ENCODE measurements around the gene GLRX5.
"Not testable (repeated sequence)": the region's sequence is repeated elsewhere in the genome, so short reads cannot be mapped to it uniquely, and the experiment has no call there.

GLRX5 gene

DNA sequence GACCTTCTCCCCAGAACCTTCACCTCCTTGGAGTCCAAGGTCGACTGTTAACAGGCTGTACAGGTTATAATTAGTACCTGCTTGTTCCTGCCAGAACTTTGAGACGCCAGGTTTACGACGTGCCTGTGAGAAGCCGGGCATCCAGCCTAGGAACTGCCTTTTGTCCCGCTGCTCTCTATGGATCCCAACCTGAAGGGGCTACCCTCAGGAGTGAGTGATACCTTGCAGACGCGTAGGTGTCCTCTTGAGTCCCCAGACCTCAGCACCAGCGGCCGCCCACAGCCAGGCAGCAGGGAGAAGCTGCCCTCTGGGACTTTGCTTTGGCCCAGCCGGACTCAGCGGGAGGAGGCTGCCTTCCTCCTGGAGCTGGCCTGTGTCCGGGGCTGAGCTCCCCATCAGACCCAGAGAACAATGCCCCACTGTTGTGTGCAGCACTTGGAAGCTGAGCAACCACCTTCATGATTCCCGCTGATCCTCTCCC lies 34.6 kb upstream of the GLRX5 start:
- no peak for DNase-seq

DNA sequence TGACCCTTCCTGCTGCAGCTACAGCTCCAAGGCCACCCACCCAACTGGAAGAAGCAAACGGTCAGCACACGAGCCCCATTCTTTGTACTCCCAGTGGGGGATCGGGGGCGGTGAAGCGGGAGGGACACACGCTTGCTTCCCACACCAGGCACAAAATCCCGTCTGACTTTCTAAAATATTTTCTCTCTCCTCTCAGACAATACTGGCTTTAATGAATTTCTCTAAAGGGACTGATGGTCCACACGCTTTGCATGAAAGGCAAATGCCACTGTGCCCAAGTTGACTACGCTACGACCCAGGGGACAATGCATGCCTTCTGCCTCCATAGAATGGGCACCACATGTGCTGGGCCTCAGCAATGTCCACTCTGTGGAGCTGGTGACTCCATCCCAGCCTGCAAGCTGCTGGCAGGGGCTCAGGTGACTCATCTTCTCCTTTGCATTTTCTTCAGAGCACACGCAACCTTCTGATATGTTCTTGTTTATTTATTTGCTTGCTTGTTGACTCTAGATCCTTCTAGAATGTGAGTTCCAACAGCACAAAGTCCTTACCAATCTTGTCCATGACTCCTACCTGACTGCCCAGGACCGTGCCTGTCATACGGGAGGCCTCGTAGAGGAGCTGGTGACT lies 34.0 kb upstream of the GLRX5 start:
- no peak for DNase-seq

DNA sequence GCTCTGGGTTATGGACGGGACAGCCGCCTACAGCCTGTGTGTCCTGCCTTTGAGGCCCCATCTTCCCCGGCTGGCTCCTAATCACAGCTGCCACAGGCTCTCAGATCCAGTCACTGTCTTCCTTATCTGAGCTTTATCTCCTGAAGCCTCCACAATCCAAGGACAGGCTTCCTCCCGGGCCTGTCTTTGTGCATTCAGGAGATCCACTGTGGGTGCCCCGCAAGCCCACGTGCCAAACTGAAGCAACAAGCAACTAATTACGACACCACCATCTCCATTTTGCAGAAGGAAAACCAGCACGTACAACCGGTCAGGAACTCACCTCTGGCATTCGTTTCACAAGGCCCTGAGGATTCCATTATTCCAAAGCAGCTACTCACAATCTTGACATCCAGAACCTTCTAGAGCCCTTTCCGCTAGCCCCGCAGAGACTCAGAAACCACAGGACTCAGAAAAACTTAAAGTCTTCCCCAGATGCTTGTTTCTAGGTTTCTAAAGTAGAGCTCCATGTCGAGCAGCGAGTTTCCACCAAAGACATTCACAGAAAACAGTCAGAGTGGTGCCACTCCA lies 32.4 kb upstream of the GLRX5 start:
- no peak for DNase-seq

DNA sequence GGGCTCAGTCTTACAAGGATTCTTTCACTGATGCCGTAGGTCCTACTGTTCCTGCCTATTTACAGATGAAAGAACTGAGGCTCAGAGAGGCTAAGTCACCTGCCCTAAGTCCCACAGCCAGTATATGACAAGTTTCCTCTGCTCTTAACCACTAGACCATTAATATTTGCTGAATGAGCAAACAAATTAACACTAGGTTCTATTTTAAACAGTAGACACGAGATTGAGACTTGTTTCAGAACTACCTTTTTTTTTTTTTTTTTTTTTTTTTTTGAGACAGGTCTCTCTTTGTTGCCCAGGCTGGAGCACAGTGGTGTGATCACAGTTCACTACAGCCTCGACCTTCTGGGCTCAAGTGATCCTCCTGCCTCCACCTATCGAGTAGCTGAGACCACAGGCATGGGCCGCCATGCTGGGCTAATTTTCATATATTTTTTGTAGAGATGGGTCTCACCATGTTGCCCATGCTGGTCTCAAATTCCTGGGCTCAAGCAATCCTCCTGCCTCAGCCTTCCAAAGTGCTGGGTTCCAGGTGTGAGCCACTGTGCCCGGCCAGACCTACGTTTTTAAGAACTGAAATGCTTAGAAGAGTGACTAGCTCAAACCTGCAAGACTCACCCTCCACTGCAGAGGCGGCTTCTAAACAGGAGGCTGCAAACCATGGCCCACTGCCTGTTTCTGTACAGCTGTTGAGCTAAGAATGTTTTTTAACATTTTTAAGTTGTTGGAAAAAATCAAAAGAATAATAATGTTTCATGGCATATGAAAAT lies 31.3 kb upstream of the GLRX5 start:
- no peak for DNase-seq

DNA sequence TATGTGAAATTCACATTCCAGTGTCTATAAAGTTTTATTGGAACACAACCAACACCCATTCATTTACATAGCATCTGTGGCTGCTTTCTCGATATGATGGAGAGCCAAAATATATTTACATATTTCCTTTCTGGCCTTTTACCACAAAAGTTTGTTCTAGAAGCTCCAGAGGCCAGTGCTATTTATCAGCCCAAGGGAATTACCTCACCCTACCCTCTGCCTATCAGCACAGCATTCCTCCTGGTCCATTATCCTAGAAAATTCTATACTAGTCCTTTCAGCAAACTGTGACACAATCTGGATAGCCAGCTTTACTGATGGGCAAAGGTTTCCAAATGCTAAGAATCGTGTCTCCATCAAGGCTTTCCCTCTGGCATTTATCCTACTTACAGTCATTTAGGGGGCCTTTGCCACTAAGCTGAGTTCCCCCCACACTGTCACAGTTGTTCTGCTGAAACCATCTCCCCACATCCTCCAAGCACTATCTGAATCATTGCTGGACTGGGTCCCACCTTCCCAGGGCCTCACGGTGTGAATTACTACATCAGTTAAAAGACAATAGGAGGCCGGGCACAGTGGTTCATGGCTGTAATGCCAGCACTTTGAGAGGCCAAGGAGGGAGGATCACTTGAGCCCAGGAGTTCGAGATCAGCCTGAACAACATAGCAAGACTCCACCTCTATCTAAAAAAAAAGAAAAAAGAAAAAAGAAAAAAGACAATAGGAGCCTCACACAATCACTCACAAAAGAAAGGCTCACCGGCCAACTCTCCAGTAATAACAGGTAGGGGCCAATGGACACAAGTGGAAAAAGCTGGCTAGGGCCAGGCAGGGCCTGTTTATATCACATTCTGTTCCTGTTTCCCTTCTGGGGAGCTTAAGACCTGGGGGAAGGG lies 30.5 kb upstream of the GLRX5 start:
- DNase-seq: no peak

DNA sequence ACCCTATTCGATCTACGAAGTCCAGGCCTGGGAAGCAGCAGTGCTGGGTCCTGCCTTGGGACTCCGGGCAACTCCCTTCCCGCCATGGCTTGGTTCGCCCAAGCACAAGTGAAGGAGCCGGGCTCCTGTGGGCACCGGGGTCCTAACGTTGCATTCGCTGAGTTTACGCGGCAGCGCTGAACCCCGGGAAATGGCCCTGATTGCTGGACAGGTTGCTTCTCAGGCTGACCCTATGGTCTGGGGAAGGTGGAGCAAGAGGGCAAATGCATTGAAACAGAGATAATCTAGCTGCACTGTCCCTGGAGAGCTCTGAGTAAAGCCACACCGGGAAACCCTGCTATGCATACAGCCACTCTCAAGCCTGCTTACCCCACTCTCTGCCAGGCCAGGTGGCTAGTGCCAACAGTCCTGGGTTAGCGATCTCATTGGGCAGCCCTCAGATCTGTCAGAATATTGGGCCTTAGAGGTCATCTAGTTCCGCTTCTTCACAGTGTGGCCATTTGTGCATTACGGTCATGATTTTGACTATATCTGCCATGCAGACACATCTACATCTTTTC lies 29.7 kb upstream of the GLRX5 start:
- no peak for DNase-seq

DNA sequence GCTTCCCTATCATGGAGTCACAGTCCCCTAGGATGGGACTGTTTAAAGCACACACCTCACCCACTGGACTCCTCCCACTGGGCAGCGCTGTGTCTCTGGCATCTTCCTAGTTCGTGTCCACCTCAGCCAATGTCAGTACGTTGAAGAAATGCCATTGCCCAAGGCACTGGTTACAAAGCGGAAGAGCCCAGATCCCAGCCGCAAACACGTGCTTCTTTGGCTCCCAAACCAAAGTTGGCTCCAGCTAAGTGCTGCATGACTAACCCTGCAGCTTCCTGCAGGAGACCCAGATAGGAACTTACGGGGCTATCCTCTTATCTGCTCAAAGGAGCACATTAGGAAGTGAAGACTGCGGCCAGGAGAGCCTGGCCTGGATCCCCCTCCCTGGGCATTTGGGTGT lies 27.7 kb upstream of the GLRX5 start:
- peak in 1 of 2 donors; percentile 43 for DNase-seq

DNA sequence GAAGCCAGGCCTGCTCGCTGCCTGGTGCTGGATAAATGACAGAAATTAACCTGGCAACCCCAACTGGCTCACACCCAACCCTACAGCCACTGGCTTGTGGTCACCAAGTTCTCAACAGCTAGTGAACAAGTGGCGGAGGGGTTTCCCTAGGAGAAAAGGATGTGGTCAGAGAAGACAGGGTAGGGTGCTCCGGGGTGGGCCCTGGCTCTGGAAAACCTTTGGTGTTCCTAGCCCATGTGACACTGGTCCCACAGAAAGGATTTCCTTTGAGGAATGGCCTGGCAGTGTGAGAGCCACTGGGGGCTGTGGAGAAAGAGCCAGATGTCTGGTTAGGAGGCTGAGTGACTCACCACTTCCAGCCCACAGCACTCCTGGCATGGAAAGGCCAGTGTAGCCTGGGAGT lies 27.1 kb upstream of the GLRX5 start:
- DNase-seq: peak in 1 of 2 donors; percentile 44

DNA sequence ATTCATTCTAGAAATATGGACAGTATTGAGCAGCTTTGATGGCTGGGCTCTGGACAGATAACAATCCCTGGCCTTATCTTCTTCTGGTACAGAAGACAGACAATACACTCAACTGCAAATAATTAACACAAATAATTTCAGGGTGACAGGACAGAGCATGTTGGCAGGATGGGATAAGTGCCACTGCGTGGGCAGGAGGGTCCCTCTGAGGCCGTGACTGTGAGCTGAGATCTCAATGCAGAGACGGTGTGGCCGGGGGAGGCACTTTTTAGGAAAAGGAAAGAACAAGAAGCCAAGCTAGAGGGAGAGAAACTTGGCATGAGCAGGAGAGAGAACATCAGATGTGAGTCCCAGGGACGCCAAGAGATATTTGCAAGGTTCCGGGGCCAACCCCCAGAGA lies 26.5 kb upstream of the GLRX5 start:
- DNase-seq: no peak

DNA sequence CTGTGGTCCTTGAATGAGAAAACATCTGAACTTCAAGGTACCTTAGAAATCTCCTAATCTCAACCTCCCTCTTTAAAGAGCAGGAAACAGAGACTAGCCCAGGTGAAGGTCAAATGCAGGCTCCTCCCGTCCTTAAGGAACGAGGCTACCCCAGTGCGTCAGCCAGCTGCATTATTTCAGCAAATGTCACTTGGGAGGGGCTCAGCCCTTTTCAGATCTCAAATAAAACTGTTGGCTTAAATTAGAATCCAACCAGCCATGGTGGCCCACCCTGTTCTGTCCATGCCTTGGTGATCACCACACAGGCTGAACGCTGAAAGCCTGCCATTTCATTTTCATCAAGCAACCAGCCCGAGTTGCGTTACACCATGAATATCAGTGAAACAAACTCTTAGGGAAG lies 25.4 kb upstream of the GLRX5 start:
- DNase-seq: no peak

DNA sequence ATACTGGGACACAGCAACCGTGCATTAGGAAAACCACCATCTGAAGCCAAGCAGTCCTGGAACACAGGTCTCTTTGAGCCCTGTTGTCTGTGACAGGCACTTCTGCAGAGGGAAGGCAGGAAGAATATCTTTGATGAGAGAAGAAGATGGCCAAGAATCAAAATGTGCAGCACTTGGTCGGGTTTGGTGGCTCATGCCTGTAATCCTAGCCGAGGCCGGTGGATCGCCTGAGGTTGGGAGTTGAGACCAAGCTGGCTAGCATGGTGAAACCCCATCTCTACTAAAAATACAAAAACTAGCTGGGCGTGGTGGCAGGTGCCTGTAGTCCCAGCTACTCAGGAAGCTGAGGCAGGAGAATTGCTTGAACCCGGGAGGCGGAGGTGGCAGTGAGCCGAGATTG lies 24.5 kb upstream of the GLRX5 start:
- not testable (repeated sequence) for DNase-seq

DNA sequence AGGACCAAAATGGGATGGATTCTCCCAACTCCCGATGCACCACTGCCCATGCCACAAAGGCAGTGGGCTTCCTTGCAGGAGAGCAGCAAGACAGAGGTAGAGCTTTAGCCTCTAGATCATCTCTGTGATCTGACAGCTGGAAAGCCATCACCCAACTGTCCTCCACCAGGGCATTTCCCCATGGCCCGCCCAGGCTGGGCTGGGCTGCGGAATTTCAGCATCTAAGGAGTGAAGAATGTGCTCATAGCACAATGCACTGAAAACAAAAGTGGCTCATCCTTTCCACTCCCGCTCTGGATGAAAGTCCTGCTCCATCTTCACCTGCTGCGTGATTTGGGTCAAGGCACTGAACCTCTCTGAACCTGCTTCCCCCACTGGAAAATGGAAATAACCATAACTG lies 24.0 kb upstream of the GLRX5 start:
- DNase-seq: no peak

DNA sequence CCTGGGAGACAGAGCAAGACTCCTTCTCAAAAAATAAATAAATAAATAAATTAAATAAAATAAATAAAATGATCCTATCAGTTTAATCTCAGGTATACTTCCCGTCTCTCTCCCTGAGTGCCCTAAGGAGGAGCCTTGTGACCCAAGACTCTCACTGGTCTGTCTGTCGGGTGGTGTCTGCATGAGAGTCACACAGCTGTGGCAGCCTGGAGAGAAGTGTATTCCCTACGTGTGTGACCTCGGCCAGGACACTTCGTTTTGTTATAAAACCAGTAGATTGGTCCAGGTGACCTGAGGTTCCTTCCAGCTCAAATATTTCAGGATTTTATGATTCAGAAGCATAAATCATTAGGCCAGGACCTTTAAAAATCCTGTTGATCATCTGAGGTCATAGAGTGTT lies 23.2 kb upstream of the GLRX5 start:
- no peak for DNase-seq

DNA sequence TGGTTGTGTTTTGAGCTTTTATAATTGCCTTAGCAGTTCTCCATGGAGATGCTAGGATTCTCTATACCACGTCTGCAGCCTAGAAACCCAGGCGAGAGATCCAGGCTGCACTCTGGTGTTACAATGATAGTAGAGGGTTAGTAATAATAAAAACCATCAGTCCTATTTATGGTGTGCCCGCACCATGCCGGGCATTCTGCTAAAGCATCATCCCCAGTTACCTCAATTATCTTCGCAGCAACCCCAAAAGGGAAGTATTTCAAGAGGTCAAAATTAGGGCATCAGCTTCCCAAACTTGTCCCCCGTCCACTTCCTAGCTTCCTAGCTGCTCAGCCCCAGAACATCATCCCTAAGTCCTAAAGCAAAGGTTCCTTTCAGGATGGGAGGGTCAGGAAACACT lies 21.6 kb upstream of the GLRX5 start:
- no peak for DNase-seq

DNA sequence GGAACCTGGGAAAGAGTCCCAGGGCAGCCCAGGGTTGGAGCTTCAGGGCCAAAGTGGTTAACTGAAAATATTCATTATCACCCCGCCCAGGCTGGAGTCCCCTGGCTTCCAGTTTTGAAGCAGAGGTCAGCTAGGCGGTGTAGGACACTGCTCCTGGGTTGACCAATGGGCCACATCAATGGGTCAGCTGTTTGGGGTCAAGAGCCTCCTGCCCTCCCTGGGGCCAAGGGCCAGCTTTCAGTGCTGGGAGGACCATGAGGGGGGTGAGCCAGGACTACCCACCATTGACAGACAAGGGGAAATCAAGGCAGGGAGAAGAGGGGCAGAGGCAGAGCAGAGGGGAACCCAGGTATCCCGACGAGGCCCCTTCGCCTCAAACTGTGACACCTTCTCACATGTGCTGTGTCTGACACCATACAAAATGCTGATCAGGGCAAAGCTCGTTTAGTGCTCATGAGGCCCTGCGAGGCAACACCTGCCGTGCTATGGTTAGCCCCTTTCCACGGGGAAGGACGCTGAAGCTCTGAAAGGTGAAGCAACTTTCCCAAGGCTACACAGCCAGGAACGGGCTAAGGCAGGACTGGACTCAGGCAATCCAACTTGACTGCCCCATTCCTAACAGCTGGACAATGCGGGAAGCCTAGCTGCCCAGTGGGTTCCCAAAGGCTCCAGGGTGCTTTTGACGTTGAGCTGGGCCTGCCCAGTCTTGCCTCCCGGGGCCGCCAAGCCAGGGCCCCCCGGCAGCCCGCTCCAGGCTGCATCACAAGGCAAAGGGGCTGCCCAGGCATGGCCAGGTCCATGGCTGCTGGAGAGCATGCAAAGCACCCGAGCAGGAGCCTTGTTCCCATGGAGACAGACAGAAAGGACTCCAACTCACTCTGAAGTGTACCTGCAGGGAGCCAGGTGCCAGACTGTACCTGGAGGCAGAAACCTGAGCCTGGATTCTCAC lies 20.4 kb upstream of the GLRX5 start:
- no peak for DNase-seq

DNA sequence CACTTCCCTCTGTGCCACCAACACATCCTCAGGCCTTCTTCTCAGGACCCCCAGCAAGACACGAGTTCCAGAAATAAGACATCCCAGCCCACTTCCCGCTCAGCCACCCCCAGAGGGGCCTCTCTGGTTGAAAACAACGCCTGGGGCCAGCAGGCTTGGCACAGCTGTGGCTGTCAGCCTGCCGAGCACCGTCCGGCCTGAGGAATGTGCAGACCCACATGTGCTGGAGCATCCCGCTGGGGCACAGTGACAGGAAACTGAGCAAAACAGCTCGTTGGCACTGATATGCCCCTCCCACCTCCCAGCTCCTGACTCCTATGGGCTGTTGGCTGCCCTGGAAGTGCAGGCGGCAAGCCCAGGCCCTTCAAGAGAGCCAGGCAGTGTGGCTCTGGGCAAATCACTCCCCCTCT lies 19.8 kb upstream of the GLRX5 start:
- DNase-seq: no peak

DNA sequence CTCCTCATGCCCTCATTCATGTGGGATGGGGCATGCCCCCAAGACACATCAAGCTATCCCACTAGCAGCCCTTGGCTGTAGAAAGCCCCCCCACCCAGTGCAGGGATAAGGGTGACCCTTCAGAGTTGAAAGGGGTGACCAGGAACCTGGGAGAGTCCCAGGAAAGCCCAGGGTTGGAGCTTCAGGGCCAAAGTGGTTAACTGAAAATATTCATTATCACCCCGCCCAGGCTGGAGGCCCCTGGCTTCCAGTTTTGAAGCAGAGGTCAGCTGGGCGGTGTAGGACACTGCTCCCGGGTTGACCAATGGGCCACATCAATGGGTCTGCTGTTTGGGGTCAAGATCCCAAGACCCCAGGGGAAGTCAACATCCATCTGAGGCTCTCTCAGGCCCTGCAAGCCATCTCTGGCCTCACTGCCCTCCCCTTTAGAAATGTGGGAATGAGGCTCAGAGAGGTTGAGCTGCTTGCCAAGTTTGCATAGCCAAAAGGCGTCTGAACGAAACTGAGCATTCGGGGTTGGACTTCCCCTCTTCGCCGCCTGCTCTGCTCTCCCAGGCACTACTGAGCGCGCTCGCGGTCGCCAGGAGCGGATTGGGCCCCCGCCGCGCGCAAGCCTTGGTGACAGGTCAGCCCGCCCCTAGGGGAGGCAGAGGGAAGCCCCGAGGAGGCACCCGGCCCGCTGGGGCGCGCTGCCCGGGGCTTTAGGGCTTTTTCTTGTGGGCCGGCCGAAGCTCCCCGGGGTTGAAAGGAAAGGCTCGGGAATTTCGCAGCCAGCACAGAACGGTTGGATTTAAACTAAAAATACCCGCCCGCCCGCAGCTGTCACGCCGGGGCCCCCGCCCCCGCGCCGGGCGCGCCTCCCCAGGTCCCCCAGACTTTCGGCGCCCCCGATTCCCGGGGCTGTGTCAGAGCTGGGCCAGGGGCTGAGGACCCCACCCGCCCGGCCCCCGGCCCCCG lies 19.0 kb upstream of the GLRX5 start:
- peak; percentile 82 to 88 for DNase-seq

DNA sequence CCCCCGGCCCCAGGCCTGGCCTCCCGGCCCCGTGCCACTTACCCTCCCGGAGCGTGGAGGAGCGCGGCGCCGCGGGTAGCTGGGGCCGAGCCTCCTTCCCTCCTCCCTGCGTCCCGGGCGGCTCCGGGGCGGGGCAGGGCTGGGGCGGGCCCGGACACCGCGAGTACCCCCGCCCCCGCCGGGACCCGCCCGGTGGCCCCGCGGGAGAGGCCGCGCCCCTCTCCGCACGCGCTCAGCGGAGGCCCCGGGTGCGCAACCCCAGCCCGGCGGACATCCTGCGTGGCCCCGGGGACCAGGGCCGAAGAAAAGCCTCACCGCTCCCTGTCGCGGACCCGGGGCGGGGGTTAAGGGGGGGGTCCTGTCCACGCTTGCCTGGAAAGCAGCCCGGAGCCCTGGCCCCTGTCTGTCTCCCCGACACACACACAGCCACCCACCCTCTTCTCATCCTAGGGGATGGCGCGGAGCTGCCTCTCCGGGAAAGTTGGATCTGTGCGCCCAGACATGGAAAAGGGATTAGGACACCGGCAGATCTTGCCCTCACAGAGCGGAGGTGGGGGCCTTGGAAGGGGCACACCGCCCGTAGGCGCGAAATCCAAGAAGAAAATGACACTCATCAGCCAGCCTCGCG lies 18.2 kb upstream of the GLRX5 start, which contains the start of gene SYNE3:
Gene SYNE3 (minus strand): TSS at position 97 of the 628 bp plus-strand sequence. CDS start 40,829 bp downstream, outside the sequence.
- DNase-seq: peak; percentile 37 to 71

DNA sequence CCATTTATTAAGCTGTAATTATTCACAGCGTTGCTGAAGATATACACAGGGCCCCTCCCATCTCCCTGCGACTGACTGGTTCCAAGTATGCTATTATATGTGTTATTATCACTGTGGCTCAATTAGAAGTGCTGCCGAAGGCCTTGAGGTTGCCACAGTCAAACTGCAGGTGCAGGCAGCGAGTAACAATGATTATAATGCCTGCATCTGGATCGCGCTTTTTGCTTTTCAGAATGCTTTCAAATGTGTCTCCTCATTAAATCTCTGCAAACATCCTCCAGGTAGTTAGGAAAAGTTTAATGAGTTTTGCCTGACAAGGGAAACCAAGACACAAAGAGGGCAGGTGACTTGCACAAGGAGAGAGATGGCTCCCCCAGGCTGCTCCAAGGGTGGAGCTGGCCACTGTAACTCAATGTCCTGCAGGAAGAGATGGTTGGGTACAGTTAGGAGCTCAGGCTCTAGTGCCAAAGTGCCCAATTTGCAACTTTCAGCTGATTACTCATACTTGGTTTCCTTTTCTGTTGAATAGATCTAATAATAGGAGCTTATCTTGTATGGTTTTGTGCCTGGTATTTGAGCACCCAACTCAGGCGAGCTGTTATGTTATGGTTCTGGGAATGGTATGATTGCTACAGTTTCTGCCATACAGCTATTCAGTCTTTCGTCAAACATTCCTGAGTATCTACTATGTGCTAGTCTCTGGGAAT lies 16.7 kb upstream of the GLRX5 start:
- DNase-seq: no peak

Measured in CD4-positive, alpha-beta T cell treated with Interferon alpha-2 for 1 hour (primary cell).